Measurements from ENCODE around the gene ZEB2. TPM values are rescaled to one million over a fixed set of nuclear protein-coding genes. Genes with fewer than 3 reads are reported as not detected.

The ZEB2 gene
- total and polyA plus RNA-seq, 10 of the 15 experiments (the other 5 are each of a cell fraction or from before 2014, with no cell fraction given): 0.14 to 3.2 (median 0.84) TPM

- TF ChIP-seq SIN3A (IDR thresholded peaks at IDR 0.05; ENCODE audit: low read depth, low read length) (no peak), CUX1 (IDR thresholded peaks at IDR 0.05; ENCODE audit: insufficient replicate concordance, low read depth, low read length) (peak; percentile 60), IKZF1 (conservative IDR thresholded peaks at IDR 0.05) (peak; percentile 83), EED (IDR thresholded peaks at IDR 0.05; ENCODE audit: low read depth) (peak; percentile 91), ZBED1 (IDR thresholded peaks at IDR 0.05; ENCODE audit: borderline replicate concordance) (peak; percentile 71; the same call in 1 of the 2 replicates), TAF1 (IDR thresholded peaks at IDR 0.05; ENCODE audit: borderline replicate concordance, low read depth, low read length) (no peak), NR2C1 (IDR thresholded peaks at IDR 0.05) (no peak), NBN (IDR thresholded peaks at IDR 0.05) (peak; percentile 35; the same call in 1 of the 2 replicates), NR2C2 (IDR thresholded peaks at IDR 0.05; ENCODE audit: borderline replicate concordance, control insufficient read depth, insufficient read length, low read depth) (no peak), BCL3 (IDR thresholded peaks at IDR 0.05; ENCODE audit: borderline replicate concordance, insufficient read depth, low read depth, low read length, poor library complexity, severe bottlenecking) (peak; percentile 55), MEF2A (IDR thresholded peaks at IDR 0.05; ENCODE audit: insufficient read depth, low read depth, low read length) (0 out of 2 replicates have a peak, but pooled peaks have one; percentile 48), SREBF1 (IDR thresholded peaks at IDR 0.05; ENCODE audit: low read length) (no peak), GATAD2B (conservative IDR thresholded peaks at IDR 0.05; ENCODE audit: low read depth) (peak; percentile 71), CREB1 (IDR thresholded peaks at IDR 0.05; ENCODE audit: low read depth) (0 out of 2 replicates have a peak, but pooled peaks have one; percentile 55), BCL11A (IDR thresholded peaks at IDR 0.05; ENCODE audit: low read depth, low read length) (peak; percentile 68), ZNF687 (IDR thresholded peaks at IDR 0.05) (no peak), FOS (IDR thresholded peaks at IDR 0.05; ENCODE audit: borderline replicate concordance, extremely low read depth, insufficient read length) (no peak), RELB (IDR thresholded peaks at IDR 0.05; ENCODE audit: low read depth) (peak; percentile 32; the same call in 1 of the 2 replicates), DPF2 (IDR thresholded peaks at IDR 0.05) (peak; percentile 70; the same call in 1 of the 2 replicates), ZNF217 (IDR thresholded peaks at IDR 0.05) (no peak)
These were observed 137.1 kb downstream of the ZEB2 start (continued) for GRCh38 chr2:144382849-144383248.

All from GM12878 (cell line).